HG02938 (cell line): ENCODE measurements around the gene LENEP.

Source experiments
- ATAC-seq: cut with Tn5 transposase; IDR thresholded peaks from one replicate; pipeline ENCODE4 v1.9.1; 2021; ENCODE audit warnings: mild to moderate bottlenecking, moderate library complexity; ENCODE audit not compliant: unreplicated experiment

Gene LENEP

GRCh38 chr1:155024315-155024714 is 30.9 kb downstream of the LENEP start:
- no peak for ATAC-seq

DNA sequence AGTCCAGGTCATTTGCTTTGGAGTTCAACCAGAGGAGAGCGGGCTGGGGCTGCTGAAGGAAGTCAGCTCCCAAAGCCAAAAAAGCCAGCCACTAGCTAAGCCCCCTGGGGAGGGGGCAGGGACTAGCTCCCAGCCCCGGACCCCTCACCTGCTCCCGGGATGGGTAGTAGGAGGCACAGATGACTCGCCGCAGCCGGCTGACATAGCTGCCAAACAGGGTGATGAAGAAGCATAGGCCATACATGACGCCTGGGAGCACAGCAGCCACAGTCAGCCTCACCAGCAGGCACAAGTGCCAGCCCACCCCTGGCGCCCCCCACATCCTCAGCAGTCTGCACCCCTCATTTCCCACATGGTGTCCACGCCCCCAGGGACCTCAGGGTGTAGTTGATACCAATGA is 32.8 kb downstream of the LENEP start:
- ATAC-seq, result no peak

DNA sequence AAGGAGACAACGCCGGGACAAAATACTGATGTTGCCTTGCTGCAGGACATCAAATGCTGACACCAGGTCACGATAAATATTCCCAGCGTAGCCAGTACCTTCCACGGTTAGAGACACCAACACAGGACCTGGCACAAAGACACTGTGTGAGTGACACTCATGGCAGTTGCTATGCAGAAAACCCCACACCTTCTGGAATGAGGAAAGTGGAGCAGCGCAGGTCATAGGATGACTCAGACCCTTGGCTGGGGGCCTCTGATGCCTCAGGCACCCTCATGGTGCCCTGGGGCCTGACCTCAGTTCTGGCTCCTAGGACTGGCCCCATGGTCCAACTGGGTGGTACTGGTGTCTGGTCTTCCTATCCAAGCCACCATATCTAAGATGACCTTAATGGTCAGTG is 33.2 kb downstream of the LENEP start:
- ATAC-seq, result no peak

GRCh38 chr1:155029513-155030242 is 36.3 kb downstream of the LENEP start:
- no peak for ATAC-seq

DNA sequence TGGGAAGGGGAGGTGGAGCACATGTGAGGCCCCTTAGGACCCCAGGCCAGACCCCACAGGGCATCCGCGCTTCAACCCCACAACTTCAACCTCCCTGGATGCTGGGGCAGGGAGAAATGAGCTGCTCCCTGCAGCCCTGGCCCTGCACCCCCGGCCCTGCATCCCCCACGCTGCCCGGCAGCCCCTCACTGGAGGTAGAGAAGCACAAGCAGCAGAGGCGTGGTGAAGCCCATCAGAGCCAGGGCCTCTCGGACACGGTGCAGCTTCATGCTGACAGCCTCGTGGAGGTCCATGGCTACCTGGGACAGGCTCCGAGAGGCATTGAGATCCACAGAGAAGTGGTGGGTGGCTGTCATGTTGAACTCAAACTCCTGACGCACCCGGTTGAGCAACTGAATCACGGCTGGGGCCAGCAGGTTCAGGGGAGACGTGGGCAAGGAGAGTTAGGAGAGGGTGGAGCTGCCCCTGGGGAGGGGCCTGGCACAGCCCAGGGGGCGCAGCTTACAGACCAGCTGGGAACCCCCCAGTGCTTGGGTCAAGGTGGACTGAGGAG is 36.9 kb downstream of the LENEP start:
- no peak for ATAC-seq

GRCh38 chr1:155030899-155031298 is 37.5 kb downstream of the LENEP start:
- ATAC-seq, result no peak

- ATAC-seq, result no peak
These were observed 39.5 kb downstream of the LENEP start for GRCh38 chr1:155032886-155033285.

DNA sequence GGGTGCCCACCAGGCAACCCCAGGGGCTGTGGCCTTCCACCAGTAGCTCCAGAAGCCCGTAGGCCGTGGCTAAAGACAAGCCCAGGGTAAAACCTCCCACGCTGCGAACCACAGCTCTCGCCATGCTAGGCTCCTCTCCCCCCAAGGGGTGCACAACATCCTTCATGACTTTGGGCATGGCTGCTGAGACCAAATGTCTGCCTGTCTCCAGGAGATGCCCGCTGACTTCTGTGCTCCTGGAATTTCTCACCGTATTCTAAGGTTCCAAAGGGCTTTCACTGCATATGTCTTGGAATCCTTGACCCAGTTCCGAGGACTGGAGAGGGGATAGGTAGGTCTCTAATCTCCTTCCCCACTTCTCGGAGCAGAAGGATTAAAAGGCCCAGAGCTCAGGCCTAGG is 40.1 kb downstream of the LENEP start, which contains the start of the genes DCST1 and DCST2:
Gene DCST1 (plus strand): TSS at position 301 of the 400 bp plus-strand sequence. CDS start 213 bp downstream, outside the sequence.
Gene DCST2 (minus strand): TSS at position 258 of the 400 bp plus-strand sequence. CDS start 80 bp downstream, at position 178.
- ATAC-seq, result no peak

DNA sequence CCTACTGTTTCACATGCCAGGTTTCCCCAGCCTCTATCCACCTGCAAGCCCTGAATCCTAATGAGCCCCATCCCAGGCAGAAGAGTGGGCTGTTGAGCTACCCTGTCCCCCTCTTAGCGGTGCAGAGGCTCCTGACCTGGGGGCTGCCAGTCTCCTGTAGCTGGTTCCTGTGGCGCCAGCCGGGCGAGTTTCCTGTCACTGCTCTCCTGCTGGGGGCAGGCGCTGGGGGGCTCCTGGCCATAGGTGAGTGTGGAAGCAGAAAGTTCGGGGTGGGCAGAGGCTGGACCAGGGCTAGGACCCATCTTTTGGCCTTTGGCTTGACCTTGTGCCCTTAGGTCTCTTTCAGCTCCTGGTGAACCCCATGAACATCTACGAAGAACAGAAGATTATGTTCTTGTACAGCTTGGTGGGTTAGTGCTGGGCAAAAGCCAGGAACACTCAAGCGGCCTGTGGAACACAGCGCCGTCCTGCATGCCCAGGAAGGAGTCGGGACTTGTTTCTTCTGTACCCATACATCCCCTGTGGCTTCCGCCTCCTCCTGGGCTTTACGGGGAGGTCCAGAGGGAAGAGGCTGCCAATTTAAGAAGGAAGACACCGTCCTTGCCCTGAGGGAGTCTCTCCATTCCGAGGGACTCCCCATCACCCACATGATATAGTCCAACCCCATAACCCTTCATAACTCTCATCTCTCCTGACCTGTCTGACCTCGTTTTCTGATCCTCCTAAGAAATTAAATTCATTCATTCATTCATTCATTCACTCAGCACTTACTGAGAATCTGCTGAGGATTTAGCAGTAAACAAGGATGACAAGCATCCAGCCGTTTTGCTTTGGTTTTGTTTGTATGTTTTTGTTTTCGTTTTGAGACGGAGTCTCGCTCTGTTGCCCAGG is 41.2 kb downstream of the LENEP start:
- ATAC-seq, result no peak

- no peak for ATAC-seq
These were observed 42.5 kb downstream of the LENEP start for GRCh38 chr1:155035936-155036335.

DNA sequence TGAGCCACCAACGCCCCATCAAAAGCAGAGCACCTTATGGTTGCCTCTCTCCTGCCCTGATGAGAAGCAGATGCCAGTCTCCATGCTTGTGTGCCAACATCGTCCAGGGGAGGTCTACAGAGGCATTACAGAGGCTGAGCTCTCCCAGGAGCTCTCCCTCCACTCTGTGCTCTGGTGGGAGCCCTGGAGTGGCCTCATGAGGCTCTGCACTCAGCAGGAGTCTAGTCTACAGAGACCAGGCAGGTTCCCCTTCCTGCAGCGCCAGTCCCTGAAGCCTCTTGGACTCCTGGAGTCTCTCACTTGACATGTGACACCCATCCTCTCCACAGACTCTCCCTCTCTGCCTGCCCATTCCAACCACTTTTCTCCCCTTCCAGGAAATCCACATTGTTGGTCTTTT is 43.7 kb downstream of the LENEP start:
- no peak for ATAC-seq

DNA sequence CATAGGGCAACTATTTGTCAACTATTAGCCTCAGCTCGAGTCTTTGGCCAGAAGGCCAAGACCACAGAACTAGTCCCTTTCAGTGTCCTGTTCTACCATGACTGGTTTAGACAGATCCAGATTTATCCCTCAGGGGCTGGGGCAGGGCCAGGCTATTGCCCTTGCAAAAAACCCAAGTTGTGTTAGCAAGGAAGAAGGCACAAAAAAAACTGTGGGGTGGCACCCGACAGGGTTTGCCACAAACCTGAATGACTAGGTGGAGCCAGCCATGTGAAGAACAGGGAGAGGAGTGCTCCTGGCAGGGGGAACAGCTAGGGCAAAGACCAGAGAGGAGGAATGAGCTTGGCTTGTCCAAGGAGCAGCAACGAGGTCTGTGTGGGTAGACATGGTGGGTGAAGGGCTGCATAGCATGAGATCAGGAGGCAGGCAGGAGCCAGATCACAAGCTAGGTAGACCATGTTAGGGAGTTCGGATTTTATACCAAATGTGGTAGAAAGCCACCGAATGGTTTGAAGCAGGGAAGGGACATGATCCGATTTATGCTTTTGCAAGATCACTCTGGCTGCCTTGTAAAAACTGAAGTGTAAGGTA is 44.6 kb downstream of the LENEP start:
- ATAC-seq, result no peak

DNA sequence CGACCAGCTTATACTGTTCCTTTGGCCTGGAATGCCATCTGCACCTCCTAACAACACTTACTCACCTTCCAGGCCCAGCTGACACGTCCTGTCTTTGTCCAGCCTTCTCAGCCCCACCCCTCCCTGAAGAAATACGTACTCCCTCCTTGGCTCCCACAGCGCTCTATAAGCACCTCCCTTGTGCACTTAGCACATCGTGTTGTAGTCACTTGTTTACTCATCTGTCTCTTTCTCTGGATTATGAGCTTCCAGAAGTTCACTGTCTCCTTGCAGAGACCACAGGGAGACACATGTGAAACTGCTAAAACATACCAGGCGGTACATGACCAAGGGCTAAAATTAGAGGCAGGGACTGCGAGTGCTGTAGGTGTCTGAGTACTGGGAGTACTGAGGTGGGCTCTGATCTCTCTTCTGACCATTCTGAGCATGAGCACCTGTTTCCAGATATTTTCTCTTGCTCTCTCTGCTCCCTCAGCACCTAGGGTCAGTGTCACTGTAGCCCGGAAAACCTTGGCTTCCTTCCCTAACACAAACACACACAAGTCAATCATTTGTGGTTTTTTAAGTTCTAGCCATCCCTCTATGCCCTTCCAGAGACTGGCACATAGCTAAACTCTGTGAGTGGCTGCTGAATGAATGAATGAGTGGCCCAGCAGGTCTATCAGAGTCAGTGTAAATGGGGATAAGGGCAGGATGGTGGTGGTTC is 45.4 kb downstream of the LENEP start:
- no peak for ATAC-seq

- ATAC-seq, result no peak
These were observed 45.9 kb downstream of the LENEP start for GRCh38 chr1:155039308-155039669.

- ATAC-seq, result no peak
These were observed 47.1 kb downstream of the LENEP start for GRCh38 chr1:155040358-155041093.

GRCh38 chr1:155042789-155043188 is 49.4 kb downstream of the LENEP start:
- ATAC-seq, result no peak

DNA sequence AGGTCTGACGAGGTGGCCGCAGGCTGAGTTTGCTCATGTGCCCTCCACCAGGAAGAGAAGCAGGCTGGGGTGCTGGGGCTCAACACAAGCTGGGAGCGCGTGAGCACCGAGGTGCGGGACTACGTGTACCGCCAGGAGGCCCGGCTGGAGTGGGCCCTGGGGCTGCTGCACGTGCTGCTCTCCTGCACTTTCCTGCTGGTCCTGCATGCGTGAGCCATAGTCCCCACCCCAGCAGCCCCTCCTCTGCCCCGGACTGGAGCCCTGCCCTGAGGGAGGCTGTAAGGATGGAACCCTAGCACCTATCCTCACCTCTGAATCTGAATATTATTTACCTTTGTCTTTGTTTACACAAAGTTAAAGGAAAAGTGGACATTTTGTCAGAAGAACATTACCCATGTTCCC is 49.9 kb downstream of the LENEP start:
- no peak for ATAC-seq

DNA sequence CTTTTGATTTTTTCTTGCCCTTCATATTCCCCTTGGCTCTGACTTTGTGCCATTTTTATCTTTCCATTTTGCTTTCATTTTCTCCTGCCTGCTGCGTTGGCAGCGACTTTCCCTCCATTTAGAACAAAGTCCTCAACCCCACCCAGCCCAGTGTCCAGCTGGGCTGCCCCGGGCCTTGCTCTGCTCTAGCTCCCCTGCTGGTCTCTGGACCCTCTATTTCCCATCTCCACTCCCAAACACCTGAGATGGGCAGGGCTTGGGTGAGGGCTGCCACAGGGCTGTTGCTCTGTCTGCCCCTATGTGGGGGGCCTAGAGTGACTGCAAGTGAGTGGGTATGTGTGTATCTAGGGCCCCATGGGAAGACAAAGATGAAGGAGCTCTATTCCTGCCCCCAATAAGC is 50.4 kb downstream of the LENEP start:
- ATAC-seq, result no peak
